Measurements from ENCODE around the gene SLC9A4. TPM values are rescaled to one million over a fixed set of nuclear protein-coding genes. Genes with fewer than 3 reads are reported as not detected.

SLC9A4 gene
- polyA plus RNA-seq, 1 donor from 2014 or later, result 0.15 TPM

- Histone ChIP-seq H2AFZ (ENCODE audit: low read depth, low read length) (no peak overlapping the region), H3K9ac (ENCODE audit: low read length) (no peak overlapping the region), H3F3A (ENCODE audit: insufficient read depth, low read length, poor library complexity, severe bottlenecking) (no peaks in the 10 kb centered on the region), H3K4me3 (ENCODE audit: low read length) (no peak overlapping the region), H3K79me2 (replicated peaks; ENCODE audit: insufficient read depth, low read length) (no peaks in the 10 kb centered on the region), H4K20me1 (ENCODE audit: insufficient read depth) (no peaks in the 10 kb centered on the region), H3K27ac (ENCODE audit: low read length) (no peak overlapping the region), H3K27me3 (ENCODE audit: insufficient read depth, low read depth, low read length) (no peaks in the 10 kb centered on the region), H3K4me2 (ENCODE audit: low read length) (no peak overlapping the region), H3K36me3 (ENCODE audit: insufficient read depth, low read length) (no peaks in the 10 kb centered on the region), H3K9me2 (ENCODE audit: insufficient read depth, low read length) (no peaks in the 10 kb centered on the region), H3K9me3 (ENCODE audit: low read length) (no peaks in the 10 kb centered on the region)
- TF ChIP-seq MXI1 (conservative IDR thresholded peaks at IDR 0.05; ENCODE audit: poor library complexity, severe bottlenecking) (no peak), EZH2 (IDR thresholded peaks at IDR 0.05; ENCODE audit: borderline replicate concordance, insufficient read depth, low read length, poor library complexity, severe bottlenecking) (no peak), RAD21 (conservative IDR thresholded peaks at IDR 0.05) (no peak), EP300 (conservative IDR thresholded peaks at IDR 0.05; ENCODE audit: poor library complexity, severe bottlenecking) (no peak), TAF1 (IDR thresholded peaks at IDR 0.05; ENCODE audit: low read depth) (no peak), SMC3 (conservative IDR thresholded peaks at IDR 0.05; ENCODE audit: poor library complexity) (no peak), POLR2AphosphoS5 (IDR thresholded peaks at IDR 0.05) (no peak), REST (IDR thresholded peaks at IDR 0.05; ENCODE audit: borderline replicate concordance) (no peak)
- TF ChIP-seq, protein P1, sequence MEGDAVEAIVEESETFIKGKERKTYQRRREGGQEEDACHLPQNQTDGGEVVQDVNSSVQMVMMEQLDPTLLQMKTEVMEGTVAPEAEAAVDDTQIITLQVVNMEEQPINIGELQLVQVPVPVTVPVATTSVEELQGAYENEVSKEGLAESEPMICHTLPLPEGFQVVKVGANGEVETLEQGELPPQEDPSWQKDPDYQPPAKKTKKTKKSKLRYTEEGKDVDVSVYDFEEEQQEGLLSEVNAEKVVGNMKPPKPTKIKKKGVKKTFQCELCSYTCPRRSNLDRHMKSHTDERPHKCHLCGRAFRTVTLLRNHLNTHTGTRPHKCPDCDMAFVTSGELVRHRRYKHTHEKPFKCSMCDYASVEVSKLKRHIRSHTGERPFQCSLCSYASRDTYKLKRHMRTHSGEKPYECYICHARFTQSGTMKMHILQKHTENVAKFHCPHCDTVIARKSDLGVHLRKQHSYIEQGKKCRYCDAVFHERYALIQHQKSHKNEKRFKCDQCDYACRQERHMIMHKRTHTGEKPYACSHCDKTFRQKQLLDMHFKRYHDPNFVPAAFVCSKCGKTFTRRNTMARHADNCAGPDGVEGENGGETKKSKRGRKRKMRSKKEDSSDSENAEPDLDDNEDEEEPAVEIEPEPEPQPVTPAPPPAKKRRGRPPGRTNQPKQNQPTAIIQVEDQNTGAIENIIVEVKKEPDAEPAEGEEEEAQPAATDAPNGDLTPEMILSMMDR (IDR thresholded peaks at IDR 0.05; ENCODE audit: poor library complexity, severe bottlenecking), result no peak
These were observed 37.3 kb upstream of the SLC9A4 start for GRCh38 chr2:102435741-102436140.

DNA sequence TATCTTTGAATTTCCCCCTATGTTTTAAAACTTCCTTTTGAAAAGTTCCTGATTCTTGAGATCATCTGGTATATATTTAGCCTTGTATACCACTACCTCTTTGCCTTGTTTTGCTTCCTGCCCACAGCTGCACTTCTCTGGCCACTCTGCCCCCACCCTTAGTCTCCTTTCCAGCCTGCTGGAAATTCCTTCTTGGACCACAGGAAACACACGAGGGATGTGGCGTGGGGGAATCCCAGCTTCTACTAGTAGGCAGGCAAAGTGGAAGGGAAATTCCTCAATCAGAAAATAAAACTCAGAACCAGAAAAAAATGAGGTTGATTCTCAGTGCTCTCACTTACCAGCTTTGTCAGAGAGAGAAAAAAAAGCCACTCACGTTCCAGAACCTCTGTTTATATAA is 36.7 kb upstream of the SLC9A4 start:
- Histone ChIP-seq H3F3A (ENCODE audit: insufficient read depth, low read length, poor library complexity, severe bottlenecking) (no peaks in the 10 kb centered on the region), H3K27me3 (ENCODE audit: insufficient read depth, low read depth, low read length) (no peaks in the 10 kb centered on the region), H3K4me3 (ENCODE audit: low read length) (no peak overlapping the region), H4K20me1 (ENCODE audit: insufficient read depth) (no peaks in the 10 kb centered on the region), H3K4me2 (ENCODE audit: low read length) (no peak overlapping the region), H3K9ac (ENCODE audit: low read length) (no peak overlapping the region), H3K79me2 (replicated peaks; ENCODE audit: insufficient read depth, low read length) (no peaks in the 10 kb centered on the region), H3K36me3 (ENCODE audit: insufficient read depth, low read length) (no peaks in the 10 kb centered on the region), H2AFZ (ENCODE audit: low read depth, low read length) (no peak overlapping the region), H3K9me3 (ENCODE audit: low read length) (no peaks in the 10 kb centered on the region), H3K27ac (ENCODE audit: low read length) (no peak overlapping the region), H3K9me2 (ENCODE audit: insufficient read depth, low read length) (no peaks in the 10 kb centered on the region)
- TF ChIP-seq REST (IDR thresholded peaks at IDR 0.05; ENCODE audit: borderline replicate concordance), result no peak
- TF ChIP-seq SMC3 (conservative IDR thresholded peaks at IDR 0.05; ENCODE audit: poor library complexity), result no peak
- no peak for TF ChIP-seq POLR2AphosphoS5 (IDR thresholded peaks at IDR 0.05)
- TF ChIP-seq EZH2 (IDR thresholded peaks at IDR 0.05; ENCODE audit: borderline replicate concordance, insufficient read depth, low read length, poor library complexity, severe bottlenecking), result no peak
